Upper lobe of right lung (tissue), 1 donor: ENCODE data around the gene HSD3B1. TPM values are rescaled to one million over a fixed set of nuclear protein-coding genes. Genes with fewer than 3 reads are reported as not detected.

Experiments
- ATAC-seq: fragments of 200-7000 bp; cut with Tn5 transposase; one replicate; pipeline ENCODE4 v1.9.1; 2020; ENCODE audit warnings: mild to moderate bottlenecking, moderate library complexity
- DNase-seq: peaks from one replicate; pipeline ENCODE4 v3.0.0-alpha.2; 2020
- H3K27ac ChIP-seq: fragments of 200-600 bp; one replicate; pipeline ENCODE4 v1.8.0; 2022
- H3K27me3 ChIP-seq: fragments of 200-600 bp; one replicate; pipeline ENCODE4 v1.8.0; 2022; ENCODE audit warnings: mild to moderate bottlenecking
- H3K36me3 ChIP-seq: fragments of 200-600 bp; one replicate; pipeline ENCODE4 v1.8.0; 2022
- H3K4me1 ChIP-seq: fragments of 200-600 bp; one replicate; pipeline ENCODE4 v1.8.0; 2022
- H3K4me3 ChIP-seq: fragments of 200-600 bp; one replicate; pipeline ENCODE4 v1.8.0; 2022; ENCODE audit warnings: mild to moderate bottlenecking
- H3K9me3 ChIP-seq: fragments of 200-600 bp; one replicate; pipeline ENCODE4 v1.8.0; 2022
- intact Hi-C: fragments of 100-400 bp; cut with DNase I; formaldehyde crosslinking; loops from one replicate; pipeline ENCODE4 v1.11.0; 2022
- long read RNA-seq: library from polyadenylated mRNA; unstranded; transcript quantifications from one replicate; pipeline ENCODE4 v2.0.0, GENCODE V29; 2021
- total RNA-seq: library from RNA; stranded (reverse); fragmentation: NEBNext Ultra II Directional; extraction: Animal tissue kit (Norgen Biotek cat#: 25700); gene quantifications from one replicate; pipeline ENCODE4 v1.2.1, GENCODE V29; 2021
- TF ChIP-seq, protein P1 (sequence below): fragments of 200-600 bp; IDR thresholded peaks from one replicate; pipeline ENCODE4 v1.8.0; 2022; ENCODE audit warnings: antibody characterized with exemption
- donor health status: DM: no; HTN: yes; CAD: no; lungs with severe emphysema.

The HSD3B1 gene
- not detected for total RNA-seq
- long read RNA-seq: 0 reads

DNA sequence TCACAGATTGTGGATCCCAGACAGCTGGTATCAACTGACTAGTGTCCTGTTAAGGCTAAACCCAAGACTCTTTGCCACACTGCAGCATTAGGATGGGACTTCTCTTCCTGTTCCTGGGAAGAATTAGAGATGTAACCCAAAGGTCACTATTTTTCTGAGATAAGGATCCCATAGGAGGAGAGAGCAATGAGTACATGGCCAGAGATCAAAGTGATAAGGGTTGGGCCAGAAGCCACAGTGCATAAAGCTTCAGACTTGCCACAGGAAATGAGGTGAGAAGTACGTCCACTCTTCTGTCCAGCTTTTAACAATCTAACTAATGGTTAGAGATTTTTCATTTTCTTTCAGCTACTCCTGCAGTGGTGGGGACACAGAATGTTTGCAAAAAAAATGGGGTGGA, at the start of gene HSD3B1:
TSS of gene HSD3B1 (plus strand) at position 270 of the 400 bp plus-strand sequence. CDS start 267 bp downstream, outside the sequence.
- DNase-seq (no peak), ATAC-seq (no peak)
- H3K4me3 ChIP-seq: no peak within 1 kb of the TSS
- intact Hi-C loops: no loop called here
- H3K27me3 ChIP-seq: no peaks in the 10 kb centered on the region
- H3K36me3 ChIP-seq: no peaks in the 10 kb centered on the region
- H3K9me3 ChIP-seq: no peaks in the 10 kb centered on the region
- TF ChIP-seq, protein P1, sequence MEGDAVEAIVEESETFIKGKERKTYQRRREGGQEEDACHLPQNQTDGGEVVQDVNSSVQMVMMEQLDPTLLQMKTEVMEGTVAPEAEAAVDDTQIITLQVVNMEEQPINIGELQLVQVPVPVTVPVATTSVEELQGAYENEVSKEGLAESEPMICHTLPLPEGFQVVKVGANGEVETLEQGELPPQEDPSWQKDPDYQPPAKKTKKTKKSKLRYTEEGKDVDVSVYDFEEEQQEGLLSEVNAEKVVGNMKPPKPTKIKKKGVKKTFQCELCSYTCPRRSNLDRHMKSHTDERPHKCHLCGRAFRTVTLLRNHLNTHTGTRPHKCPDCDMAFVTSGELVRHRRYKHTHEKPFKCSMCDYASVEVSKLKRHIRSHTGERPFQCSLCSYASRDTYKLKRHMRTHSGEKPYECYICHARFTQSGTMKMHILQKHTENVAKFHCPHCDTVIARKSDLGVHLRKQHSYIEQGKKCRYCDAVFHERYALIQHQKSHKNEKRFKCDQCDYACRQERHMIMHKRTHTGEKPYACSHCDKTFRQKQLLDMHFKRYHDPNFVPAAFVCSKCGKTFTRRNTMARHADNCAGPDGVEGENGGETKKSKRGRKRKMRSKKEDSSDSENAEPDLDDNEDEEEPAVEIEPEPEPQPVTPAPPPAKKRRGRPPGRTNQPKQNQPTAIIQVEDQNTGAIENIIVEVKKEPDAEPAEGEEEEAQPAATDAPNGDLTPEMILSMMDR: no peak
- H3K4me1 ChIP-seq: no peaks in the 10 kb centered on the region
- no peak within 1 kb of the TSS for H3K27ac ChIP-seq

DNA sequence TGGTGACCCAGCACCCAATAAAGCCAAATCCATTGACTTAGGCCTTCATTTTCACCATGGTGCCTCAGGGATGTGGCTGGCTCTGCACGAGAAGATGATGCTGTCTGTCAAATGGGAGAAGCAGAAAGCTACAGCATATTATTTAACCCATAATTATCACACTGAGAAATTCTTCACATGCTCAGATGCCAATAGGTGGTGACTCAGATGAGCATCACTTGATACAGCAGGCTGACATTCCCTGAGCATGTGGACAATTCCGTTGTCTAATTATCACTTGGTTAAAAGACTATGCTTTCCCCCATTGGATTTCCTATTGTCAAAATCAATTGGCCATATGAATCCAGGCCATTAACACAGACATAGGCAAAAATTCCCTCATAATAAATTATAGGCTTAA, 44.0 kb upstream of the HSD3B1 start:
- no peaks in the 10 kb centered on the region for H3K36me3 ChIP-seq
- no peak for ATAC-seq
- intact Hi-C loops: no loop called here
- TF ChIP-seq, protein P1: no peak
- H3K9me3 ChIP-seq: no peaks in the 10 kb centered on the region
- no peaks in the 10 kb centered on the region for H3K4me1 ChIP-seq
- no peak overlapping the region for H3K4me3 ChIP-seq
- H3K27me3 ChIP-seq: no peaks in the 10 kb centered on the region
- no peak for DNase-seq
- no peak overlapping the region for H3K27ac ChIP-seq

DNA sequence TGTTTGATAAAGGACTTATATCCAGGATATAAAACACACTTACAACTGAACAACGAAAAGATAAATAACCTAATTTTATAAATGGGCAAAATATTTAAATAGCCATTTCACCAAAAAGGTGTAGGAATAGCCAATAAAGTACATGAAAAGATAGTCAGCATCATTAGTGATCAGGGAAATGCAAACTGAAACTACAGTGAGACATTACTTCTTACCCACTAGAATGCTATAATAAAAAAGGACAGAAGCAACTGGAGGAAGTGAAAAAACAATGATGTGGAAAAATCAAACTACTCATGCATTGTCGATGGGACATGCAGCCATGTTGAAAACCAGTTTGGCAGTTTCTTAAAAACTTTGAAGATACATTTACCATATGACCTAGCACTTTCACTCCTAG, 43.4 kb upstream of the HSD3B1 start:
- Histone ChIP-seq H3K27me3 (no peaks in the 10 kb centered on the region), H3K27ac (no peak overlapping the region), H3K36me3 (no peaks in the 10 kb centered on the region), H3K4me3 (no peak overlapping the region), H3K4me1 (no peaks in the 10 kb centered on the region), H3K9me3 (no peaks in the 10 kb centered on the region)
- intact Hi-C loops: no loop called here
- ATAC-seq (no peak), DNase-seq (no peak)
- TF ChIP-seq, protein P1: no peak

DNA sequence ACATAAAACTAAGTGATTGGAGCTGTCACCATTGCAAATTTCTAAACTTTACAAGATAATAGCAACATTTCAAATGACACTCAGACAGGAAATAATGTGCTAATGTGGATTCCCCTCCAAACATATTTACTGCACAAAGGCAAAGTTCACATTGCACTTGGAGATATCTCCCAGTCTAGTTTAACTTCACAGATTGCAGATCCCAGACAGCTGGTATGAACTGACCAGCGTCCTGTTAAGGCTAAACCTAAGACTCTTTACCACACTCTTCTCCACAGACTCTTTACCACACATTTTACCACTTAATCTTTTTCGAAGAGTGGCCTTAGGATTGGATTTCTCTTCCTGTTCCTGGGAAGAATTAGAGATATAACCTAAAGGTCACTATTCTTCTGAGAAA, 40.6 kb upstream of the HSD3B1 start:
- no peak overlapping the region for H3K27ac ChIP-seq
- no peak for DNase-seq
- TF ChIP-seq, protein P1: no peak
- H3K9me3 ChIP-seq: no peaks in the 10 kb centered on the region
- no peak for ATAC-seq
- no peaks in the 10 kb centered on the region for H3K4me1 ChIP-seq
- no peaks in the 10 kb centered on the region for H3K36me3 ChIP-seq
- H3K4me3 ChIP-seq: no peak overlapping the region
- H3K27me3 ChIP-seq: no peaks in the 10 kb centered on the region
- intact Hi-C loops: no loop called here

GRCh38 chr1:119467219-119467618, 39.8 kb upstream of the HSD3B1 start:
- no peak overlapping the region for H3K4me3 ChIP-seq
- TF ChIP-seq, protein P1: no peak
- intact Hi-C loops: no loop called here
- H3K4me1 ChIP-seq: no peaks in the 10 kb centered on the region
- H3K27me3 ChIP-seq: no peaks in the 10 kb centered on the region
- H3K36me3 ChIP-seq: no peaks in the 10 kb centered on the region
- no peak for ATAC-seq
- H3K27ac ChIP-seq: no peak overlapping the region
- H3K9me3 ChIP-seq: no peaks in the 10 kb centered on the region
- no peak for DNase-seq
